DOHH2 (cell line): Measurements from ENCODE around the gene LRP11.

ENCODE experiments used
- CTCF ChIP-seq: fragments of 200-600 bp; sonication (generic); IDR thresholded peaks from one replicate; pipeline ENCODE4 v1.5.1; 2014; ENCODE audit warnings: antibody characterized with exemption, mild to moderate bottlenecking, low read depth, low read length; ENCODE audit not compliant: poor library complexity, severe bottlenecking
- EZH2phosphoT487 ChIP-seq: fragments of 200-600 bp; sonication (generic); IDR thresholded peaks from 2 replicates; pipeline ENCODE4 v1.6.1; 2017; ENCODE audit warnings: borderline replicate concordance, mild to moderate bottlenecking, antibody characterized with exemption, low read length, moderate library complexity, mixed read lengths

- TF ChIP-seq EZH2phosphoT487: no peak
- TF ChIP-seq CTCF: no peak
Measured at GRCh38 chr6:149833651-149834050, 30.5 kb downstream of the LRP11 start.
